RWPE1 (cell line): Measurements from ENCODE around the gene TXNL4B.

Experiments used
- CTCF ChIA-PET: fragments of 350-600 bp; sonication (Branson Sonifier 250); formaldehyde crosslinking; extraction: SDS; loops from one replicate; lab custom pipeline; 2021; lab: Yijun Ruan, JAX
- POLR2A ChIA-PET: fragments of 400-600 bp; formaldehyde crosslinking; extraction: SDS; loops from one replicate; lab custom pipeline; 2020; ENCODE audit warnings: antibody characterized with exemption; ENCODE audit not compliant: low non-redundant PET; lab: Yijun Ruan, JAX
- DNase-seq: peaks from one replicate; pipeline ENCODE4 v3.0.0; 2012; ENCODE audit warnings: low spot score
- H3K27ac ChIP-seq: fragments of 450-650 bp; 2 replicates; pipeline ENCODE4 v1.5.1; 2017
- TF ChIP-seq, protein P1 (sequence below): fragments of 450-650 bp; conservative IDR thresholded peaks from 2 replicates; pipeline ENCODE4 v1.5.1; 2017; ENCODE audit warnings: low read depth, mild to moderate bottlenecking

The TXNL4B gene

DNA sequence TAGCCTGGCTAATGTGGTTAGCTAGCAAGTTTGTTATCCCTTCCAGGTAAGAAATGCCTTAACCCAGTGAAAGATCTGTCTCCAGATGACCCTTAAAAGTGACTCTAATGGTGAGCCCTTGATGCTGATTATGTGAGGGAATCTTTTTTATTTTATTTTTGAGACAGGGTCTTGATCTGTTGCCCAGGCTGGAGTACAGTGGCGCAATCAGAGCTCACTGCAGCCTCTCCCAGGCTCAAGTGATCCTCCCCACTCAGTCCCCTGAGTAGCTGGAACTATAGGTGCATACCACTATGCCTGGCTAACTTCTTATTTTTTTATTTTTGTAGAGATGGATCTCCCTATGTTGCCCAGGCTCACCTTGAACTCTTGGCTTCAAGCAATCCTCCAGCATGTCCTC lies 49.9 kb downstream of the TXNL4B start:
- H3K27ac ChIP-seq, result no peak overlapping the region
- ChIA-PET POLR2A (no interaction called here), CTCF (no interaction called here)
- TF ChIP-seq, protein P1, sequence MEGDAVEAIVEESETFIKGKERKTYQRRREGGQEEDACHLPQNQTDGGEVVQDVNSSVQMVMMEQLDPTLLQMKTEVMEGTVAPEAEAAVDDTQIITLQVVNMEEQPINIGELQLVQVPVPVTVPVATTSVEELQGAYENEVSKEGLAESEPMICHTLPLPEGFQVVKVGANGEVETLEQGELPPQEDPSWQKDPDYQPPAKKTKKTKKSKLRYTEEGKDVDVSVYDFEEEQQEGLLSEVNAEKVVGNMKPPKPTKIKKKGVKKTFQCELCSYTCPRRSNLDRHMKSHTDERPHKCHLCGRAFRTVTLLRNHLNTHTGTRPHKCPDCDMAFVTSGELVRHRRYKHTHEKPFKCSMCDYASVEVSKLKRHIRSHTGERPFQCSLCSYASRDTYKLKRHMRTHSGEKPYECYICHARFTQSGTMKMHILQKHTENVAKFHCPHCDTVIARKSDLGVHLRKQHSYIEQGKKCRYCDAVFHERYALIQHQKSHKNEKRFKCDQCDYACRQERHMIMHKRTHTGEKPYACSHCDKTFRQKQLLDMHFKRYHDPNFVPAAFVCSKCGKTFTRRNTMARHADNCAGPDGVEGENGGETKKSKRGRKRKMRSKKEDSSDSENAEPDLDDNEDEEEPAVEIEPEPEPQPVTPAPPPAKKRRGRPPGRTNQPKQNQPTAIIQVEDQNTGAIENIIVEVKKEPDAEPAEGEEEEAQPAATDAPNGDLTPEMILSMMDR, result no peak
- no peak for DNase-seq

DNA sequence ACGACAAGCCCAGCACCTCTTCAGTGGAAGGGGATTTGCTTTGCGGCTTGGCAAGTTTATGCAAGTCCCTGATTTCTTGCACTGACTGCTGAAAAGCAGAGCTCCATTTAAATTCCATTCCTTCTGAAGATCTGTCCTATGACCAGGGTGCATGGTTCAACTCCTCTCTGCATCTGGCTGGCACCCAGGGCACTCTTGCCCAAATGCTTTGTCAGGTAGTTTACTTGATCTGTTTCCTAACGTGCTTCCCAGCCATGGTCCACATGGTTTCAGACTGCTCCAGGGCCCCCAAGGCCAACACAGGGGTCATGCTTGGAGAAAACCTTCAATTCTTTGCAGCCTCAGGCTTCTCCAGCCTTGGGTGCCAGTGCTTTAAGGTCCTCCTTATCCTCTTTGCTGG lies 50.4 kb downstream of the TXNL4B start:
- CTCF ChIA-PET, result no interaction called here
- TF ChIP-seq, protein P1, result no peak
- no peak overlapping the region for H3K27ac ChIP-seq
- POLR2A ChIA-PET, result no interaction called here
- no peak for DNase-seq

DNA sequence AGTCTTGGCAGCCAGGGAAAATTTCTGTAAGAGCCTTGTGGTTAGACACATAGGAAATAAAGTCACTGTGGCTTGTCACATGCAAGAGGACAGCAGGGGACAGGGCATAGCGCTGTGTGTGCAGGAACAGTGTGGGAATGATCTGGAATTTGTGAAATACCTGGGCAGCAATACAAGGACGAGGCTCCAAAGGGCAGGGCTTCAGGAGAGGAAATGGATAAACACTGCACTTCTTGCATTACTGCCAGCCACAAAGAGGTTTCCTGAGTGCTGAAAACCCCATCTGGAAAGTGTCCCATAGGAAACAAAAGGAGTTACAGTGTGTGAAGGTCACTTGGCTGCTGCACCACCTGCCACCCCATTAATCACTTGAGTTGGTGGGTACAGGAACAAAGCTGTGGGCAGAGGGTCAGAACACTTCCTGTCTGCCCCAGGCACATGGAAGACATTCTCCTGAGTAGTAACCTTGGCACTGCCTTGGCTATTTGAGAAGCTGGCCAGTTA lies 51.2 kb downstream of the TXNL4B start:
- ChIA-PET POLR2A (no interaction called here), CTCF (no interaction called here)
- TF ChIP-seq, protein P1, result no peak
- H3K27ac ChIP-seq, result no peak overlapping the region
- no peak for DNase-seq

DNA sequence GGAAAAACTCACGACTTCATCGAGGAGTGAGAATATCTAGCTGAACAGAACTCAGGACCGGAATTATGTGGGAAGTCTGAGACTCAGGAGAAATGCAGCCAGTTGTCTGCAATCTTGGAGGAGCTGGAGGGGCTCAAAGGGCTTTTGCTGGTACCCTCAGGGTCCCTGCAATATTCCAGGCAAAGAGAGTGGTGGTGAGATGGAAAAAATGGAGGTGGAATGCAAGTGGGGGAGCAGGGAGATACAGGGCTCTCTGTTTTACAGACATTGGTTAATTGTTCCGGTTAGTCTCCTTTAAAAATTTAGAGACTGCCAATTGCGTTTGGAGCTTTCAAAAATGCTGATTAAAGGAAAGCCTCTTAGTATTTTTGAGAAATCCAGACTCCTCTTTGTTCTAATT lies 57.3 kb downstream of the TXNL4B start:
- POLR2A ChIA-PET, result no interaction called here
- TF ChIP-seq, protein P1, result no peak
- DNase-seq, result no peak
- no peak overlapping the region for H3K27ac ChIP-seq
- CTCF ChIA-PET, result interaction anchor here (0.6 kb wide), 1 partner anchor 13 kb away, joined by 4 read pairs; no protein-coding TSS in a partner anchor
